HG02973 (cell line): ENCODE results near the gene TARP.
"Not testable (repeated sequence)": the region's sequence is repeated elsewhere in the genome, so short reads cannot be mapped to it uniquely, and the experiment has no call there.

Experiments
- ATAC-seq: cut with Tn5 transposase; IDR thresholded peaks from one replicate; pipeline ENCODE4 v1.9.1; 2021; ENCODE audit warnings: moderate library complexity; ENCODE audit not compliant: unreplicated experiment

The TARP gene

GRCh38 chr7:38299275-38299931, 26.0 kb upstream of the TARP start:
- ATAC-seq = no peak

GRCh38 chr7:38296059-38296857, 22.8 kb upstream of the TARP start:
- peak; percentile 81 for ATAC-seq

- ATAC-seq = no peak
Observed at GRCh38 chr7:38294926-38295325, 21.5 kb upstream of the TARP start.

GRCh38 chr7:38292442-38292841, 19.0 kb upstream of the TARP start:
- ATAC-seq = no peak

- no peak for ATAC-seq
Observed at GRCh38 chr7:38291650-38292049, 18.2 kb upstream of the TARP start.

GRCh38 chr7:38291117-38291647, 17.7 kb upstream of the TARP start:
- ATAC-seq = no peak

DNA sequence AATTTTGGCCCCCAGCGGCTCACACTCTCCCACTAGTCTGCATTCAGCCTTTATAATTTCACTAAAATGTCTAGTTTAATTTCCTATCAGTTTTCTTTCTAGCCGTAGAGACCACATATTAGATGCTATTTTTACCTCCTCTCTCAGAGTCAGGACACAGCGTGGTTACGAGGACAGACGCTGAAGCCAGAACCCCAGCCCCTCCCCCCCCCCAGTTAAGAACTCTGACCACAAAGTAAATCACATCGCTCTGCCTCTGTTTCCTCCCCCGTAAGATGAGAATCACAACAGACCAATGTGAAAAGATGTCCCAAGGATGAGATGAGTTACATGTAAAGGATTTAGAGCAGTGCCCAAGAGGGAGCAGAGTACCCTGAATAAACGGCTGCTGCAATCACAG, 11.1 kb upstream of the TARP start:
- ATAC-seq = no peak

DNA sequence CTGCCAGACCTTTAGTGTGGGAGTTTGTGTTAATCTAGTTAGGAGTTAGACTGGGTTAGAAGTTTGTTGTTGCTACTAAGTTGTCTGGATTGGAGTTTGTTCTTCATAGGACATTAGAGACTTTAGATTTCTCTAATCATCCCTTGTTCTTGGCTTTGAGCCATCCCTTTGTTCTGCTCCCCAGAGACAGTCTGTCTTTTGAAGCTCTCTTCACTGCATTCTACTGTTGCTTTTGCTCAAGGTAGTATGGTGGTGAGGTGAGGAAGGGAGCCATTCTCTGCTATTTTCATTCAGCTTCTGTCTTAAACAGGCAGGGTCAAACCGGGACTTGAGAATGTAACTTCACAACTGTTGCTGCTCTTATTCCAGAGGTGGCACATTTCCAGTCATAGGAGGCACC, 10.4 kb upstream of the TARP start:
- no peak for ATAC-seq

GRCh38 chr7:38283107-38283506, 9.7 kb upstream of the TARP start:
- ATAC-seq = no peak

- no peak for ATAC-seq
Observed at GRCh38 chr7:38282081-38282480, 8.6 kb upstream of the TARP start.

DNA sequence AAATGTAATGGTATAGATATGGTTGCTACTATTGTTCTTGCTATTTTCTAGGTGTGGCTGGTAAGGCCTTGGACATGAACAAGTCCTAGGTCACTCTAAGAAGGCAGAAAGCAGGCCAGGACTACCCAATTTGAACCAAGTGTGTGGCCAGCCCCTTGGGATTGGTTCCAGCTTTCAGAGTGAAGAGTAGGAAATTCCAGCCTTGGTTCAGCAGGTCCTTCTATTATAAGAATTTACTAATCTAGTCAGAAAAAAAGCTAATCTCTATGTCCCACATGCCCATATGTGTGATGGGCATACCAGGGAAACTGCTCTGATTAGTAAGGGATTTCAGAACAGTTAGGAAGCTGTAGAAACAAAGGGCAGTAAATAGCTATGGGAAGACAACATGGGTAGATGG, 7.8 kb upstream of the TARP start:
- ATAC-seq = no peak

- no peak for ATAC-seq
Observed at GRCh38 chr7:38280707-38281106, 7.3 kb upstream of the TARP start.

- ATAC-seq = no peak
Observed at GRCh38 chr7:38280000-38280399, 6.6 kb upstream of the TARP start.

GRCh38 chr7:38276096-38276877, 2.9 kb upstream of the TARP start:
- no peak for ATAC-seq

DNA sequence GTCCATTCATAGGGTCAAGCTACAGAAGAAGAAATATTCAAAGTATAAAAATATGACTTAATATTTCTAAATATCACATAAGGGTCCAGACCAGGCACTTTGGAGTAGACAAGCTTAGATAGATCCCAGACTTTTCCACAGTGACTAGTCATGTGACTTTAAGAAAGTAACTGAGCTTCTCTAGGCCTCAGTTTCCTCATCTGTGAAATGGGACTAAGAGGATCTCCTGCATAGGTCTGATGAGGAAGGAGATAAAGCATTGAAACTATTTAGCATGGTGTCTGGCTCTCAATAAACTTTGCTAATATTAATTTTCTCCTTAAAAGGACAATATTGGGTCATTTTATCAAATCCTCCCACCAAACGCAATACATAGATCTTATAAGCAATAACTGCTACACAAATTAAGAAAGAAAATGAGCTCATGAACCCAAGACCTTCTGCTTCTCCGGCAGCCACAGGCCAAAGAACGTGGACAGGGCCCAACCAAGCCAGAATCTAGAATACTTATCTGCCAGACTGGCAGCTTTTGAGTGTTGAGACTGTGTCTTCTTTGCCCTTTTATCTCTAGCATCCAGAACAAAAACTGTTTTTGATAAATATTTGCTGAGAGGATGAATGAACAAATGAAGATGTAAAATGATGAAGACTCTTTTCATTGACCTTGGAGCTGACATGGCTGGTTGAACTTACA, 1.6 kb upstream of the TARP start:
- ATAC-seq = no peak

GRCh38 chr7:38274486-38274885, 1.1 kb upstream of the TARP start:
- ATAC-seq = no peak

GRCh38 chr7:38270405-38270804, 3.0 kb downstream of the TARP start:
- not testable (repeated sequence) for ATAC-seq

DNA sequence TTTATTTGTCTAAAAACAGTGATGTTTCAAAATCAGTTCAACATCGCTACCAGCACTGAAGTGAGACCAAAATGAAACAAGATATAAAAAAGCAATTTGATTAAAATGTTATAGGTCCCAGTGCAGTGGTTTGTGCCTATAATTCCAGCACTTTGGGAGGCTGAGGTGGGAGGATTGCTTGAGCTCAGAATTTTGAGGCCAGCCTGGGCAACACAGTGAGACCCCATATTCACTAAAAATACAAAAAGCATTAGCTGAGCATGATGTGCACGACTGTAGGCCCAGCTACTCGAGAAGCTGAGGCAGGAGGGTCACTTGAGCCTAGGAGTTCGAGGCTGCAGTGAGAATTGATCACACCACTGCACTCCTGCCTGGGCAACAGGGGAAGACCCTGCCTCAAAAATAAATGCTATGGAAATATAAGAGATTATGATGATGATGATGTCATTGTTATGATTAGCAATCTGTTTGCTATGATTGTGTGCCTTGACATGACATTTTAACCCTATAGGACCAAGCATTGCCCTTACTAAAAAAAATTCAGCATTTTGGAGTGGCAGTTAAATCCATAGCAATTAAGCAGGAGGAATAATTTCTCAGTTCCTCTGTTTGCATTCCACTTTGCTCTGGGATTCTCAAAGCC, 3.6 kb downstream of the TARP start:
- ATAC-seq = not testable (repeated sequence)

- not testable (repeated sequence) for ATAC-seq
Observed at GRCh38 chr7:38265958-38266357, 7.5 kb downstream of the TARP start.

- not testable (repeated sequence) for ATAC-seq
Observed at GRCh38 chr7:38264602-38265001, 8.8 kb downstream of the TARP start.
